NT2/D1 (cell line): ENCODE measurements around the gene EEF1A2.
A peak's percentile ranks its signal among the peaks of the same experiment; 100 is the strongest.

ENCODE experiments used
- DNase-seq: peaks from one replicate; pipeline ENCODE4 v3.0.0-alpha.2; 2011; ENCODE audit warnings: low read depth, low spot score
- H3K27me3 ChIP-seq: 2 replicates; pipeline ENCODE4 v1.6.0; 2011; ENCODE audit warnings: mild to moderate bottlenecking; ENCODE audit not compliant: insufficient read length, insufficient read depth
- H3K36me3 ChIP-seq: 2 replicates; pipeline ENCODE4 v1.6.1; 2011; ENCODE audit warnings: mild to moderate bottlenecking, low read length, mixed read lengths; ENCODE audit not compliant: insufficient read depth, insufficient read length
- H3K4me1 ChIP-seq: 2 replicates; pipeline ENCODE4 v1.5.1; 2011; ENCODE audit not compliant: insufficient read depth, insufficient read length
- H3K4me3 ChIP-seq: 2 replicates; pipeline ENCODE4 v1.5.1; 2011; ENCODE audit warnings: low read depth; ENCODE audit not compliant: insufficient read length
- H3K9ac ChIP-seq: 2 replicates; pipeline ENCODE4 v1.6.0; 2011; ENCODE audit warnings: low read depth; ENCODE audit not compliant: insufficient read length
- H3K9me3 ChIP-seq: 2 replicates; pipeline ENCODE4 v1.5.1; 2011; ENCODE audit warnings: mild to moderate bottlenecking, low read length; ENCODE audit not compliant: insufficient read depth
- SUZ12 ChIP-seq: IDR thresholded peaks from 2 replicates; pipeline ENCODE4 v1.6.1; 2011; ENCODE audit not compliant: insufficient read length, insufficient read depth; ENCODE audit errors: extremely low read depth
- YY1 ChIP-seq: IDR thresholded peaks from 2 replicates; pipeline ENCODE4 v1.6.1; 2011; ENCODE audit not compliant: insufficient read length, insufficient read depth
- ZNF274 ChIP-seq: IDR thresholded peaks from 2 replicates; pipeline ENCODE4 v1.6.1; 2011; ENCODE audit warnings: mild to moderate bottlenecking, low read depth, low read length

EEF1A2 gene

GRCh38 chr20:63487781-63488241, 11.1 kb downstream of the EEF1A2 start:
- no peaks in the 10 kb centered on the region for H3K27me3 ChIP-seq

GRCh38 chr20:63487116-63487764, 11.6 kb downstream of the EEF1A2 start:
- no peak for DNase-seq
- TF ChIP-seq ZNF274 (no peak), YY1 (no peak), SUZ12 (no peak)
- peaks cover 18% of the 10 kb centered on the region for H3K4me1 ChIP-seq
- no peak overlapping the region for H3K9ac ChIP-seq
- no peaks in the 10 kb centered on the region for H3K27me3 ChIP-seq
- H3K36me3 ChIP-seq: peaks cover 41% of the 10 kb centered on the region
- no peak overlapping the region for H3K4me3 ChIP-seq
- H3K9me3 ChIP-seq: no peaks in the 10 kb centered on the region

More at GRCh38 chr20:63487781-63488241, 11.1 kb downstream of the EEF1A2 start:
- no peak for DNase-seq
- Histone ChIP-seq H3K36me3 (peaks cover 46% of the 10 kb centered on the region), H3K9me3 (no peaks in the 10 kb centered on the region), H3K4me1 (peaks cover 12% of the 10 kb centered on the region), H3K4me3 (no peak overlapping the region), H3K9ac (no peak overlapping the region)
- TF ChIP-seq YY1: no peak
- no peak for TF ChIP-seq SUZ12
- TF ChIP-seq ZNF274: no peak

DNA sequence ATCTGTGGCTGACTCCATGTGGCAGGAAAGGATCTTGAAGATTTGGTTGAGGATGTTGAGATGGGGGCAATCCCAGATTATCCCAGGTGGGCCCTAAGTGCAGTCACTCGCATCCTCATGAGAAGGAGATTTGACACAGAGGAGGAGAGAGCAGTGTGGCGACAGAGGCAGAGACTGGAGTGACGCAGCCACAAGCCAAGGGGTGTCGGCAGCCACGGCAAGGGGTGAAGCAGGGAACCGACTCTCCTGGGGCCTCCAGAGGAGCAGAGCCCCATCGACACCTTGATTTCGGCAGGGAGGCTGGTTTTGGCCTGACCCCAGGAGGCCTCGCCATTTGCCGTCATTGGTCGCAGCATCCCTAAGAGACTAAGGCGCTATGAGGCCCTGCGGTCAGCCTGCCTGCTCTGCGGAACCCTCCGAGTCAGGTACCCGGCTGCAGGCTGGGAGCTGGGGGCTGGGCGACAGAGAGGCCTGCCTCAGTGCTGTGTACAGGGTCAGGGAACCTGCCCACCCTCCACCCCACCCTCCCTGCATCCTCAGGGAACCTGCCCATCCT, 12.5 kb downstream of the EEF1A2 start:
- Histone ChIP-seq H3K27me3 (no peaks in the 10 kb centered on the region), H3K36me3 (peaks cover 32% of the 10 kb centered on the region), H3K9ac (no peak overlapping the region), H3K9me3 (no peaks in the 10 kb centered on the region), H3K4me3 (no peak overlapping the region), H3K4me1 (peaks cover 26% of the 10 kb centered on the region)
- DNase-seq: no peak
- TF ChIP-seq SUZ12 (no peak), ZNF274 (no peak), YY1 (no peak)

DNA sequence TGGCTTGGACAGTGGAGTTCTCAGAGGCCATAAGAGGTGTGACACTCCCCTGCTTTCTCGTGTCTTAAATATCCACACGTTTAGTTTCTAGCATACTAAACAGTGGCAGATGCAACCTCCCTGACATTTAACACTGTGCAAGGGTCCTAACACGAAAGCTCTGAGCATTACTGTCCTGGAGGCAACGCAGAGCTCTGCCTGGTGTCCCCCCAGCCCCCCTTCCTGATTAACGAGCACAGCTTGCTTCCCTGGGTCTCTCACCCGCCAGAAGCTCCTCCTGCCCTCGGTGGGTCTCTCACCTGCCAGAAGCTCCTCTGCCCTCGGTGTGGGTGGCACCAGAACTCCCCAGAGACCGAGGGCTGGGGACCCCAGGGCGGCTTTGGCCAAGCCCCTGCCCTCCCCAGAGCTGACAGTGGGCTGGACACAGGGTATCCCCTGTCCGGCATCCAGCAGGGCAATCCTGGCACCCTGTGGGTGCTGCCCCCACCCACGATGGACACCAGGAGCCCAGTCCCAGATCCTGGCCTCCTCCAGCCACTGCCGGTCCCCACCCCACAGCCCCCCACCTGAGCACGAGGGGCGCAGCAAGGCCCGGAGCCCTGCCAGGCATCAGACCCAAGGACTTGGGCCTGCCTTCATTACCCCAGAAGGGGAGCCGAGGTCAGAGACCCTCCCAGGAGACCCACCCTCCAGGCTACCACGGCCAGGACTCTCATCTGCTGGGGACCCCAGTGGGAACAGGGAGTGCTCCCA, 14.1 kb downstream of the EEF1A2 start:
- Histone ChIP-seq H3K9ac (peak overlapping the region; percentile 70), H3K36me3 (peaks cover 20% of the 10 kb centered on the region), H3K4me3 (no peak overlapping the region), H3K4me1 (peaks cover 31% of the 10 kb centered on the region), H3K9me3 (no peaks in the 10 kb centered on the region), H3K27me3 (no peaks in the 10 kb centered on the region)
- DNase-seq: no peak
- TF ChIP-seq ZNF274 (no peak), SUZ12 (no peak), YY1 (no peak)

DNA sequence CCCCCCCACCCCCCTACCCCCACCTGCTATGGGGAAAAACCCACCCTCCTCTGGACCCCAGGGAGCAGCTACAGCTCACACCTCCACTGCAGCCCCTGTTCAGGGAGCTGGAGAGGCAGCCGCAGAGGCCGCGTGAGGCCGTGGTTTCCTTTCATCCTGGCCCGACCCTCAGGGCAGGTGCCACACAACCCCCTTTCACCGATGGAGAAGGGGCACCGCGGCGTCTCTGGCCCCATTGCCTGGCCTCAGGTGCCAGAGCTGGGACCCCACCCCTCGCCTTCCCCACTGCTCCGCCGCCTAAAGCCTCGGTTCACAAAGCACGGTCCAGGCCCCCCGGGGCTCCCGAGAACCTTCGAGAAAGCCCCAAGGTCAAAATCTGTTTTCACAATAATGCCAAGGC, 14.6 kb downstream of the EEF1A2 start:
- Histone ChIP-seq H3K9ac (peak overlapping the region; percentile 57), H3K27me3 (no peaks in the 10 kb centered on the region), H3K4me3 (no peak overlapping the region), H3K9me3 (no peaks in the 10 kb centered on the region), H3K36me3 (peaks cover 16% of the 10 kb centered on the region), H3K4me1 (peaks cover 31% of the 10 kb centered on the region)
- no peak for DNase-seq
- TF ChIP-seq YY1 (no peak), SUZ12 (no peak), ZNF274 (no peak)

DNA sequence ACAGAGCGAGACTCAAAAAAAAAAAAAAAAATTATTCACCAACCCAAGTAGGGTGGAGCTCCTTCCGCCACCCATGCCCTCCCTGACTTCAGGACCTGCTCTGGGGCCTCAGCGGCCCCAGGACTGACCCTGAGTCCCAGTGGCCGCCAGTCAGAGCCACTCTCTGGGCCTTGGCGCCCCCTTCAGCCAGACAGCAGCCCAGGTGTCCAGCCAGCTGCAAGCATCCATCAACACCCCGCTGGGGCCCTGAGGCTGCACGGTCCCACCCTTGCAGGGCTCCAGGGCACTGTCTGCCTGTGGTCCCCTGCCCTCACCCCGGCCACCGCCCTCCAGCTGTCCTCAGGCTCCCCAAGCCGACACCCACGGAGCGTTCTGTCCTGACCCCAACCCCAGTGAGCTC, 15.0 kb downstream of the EEF1A2 start:
- no peak for TF ChIP-seq SUZ12
- TF ChIP-seq YY1: no peak
- no peak for TF ChIP-seq ZNF274
- DNase-seq: no peak
- Histone ChIP-seq H3K36me3 (peaks cover 12% of the 10 kb centered on the region), H3K9me3 (no peaks in the 10 kb centered on the region), H3K4me3 (no peak overlapping the region), H3K4me1 (peaks cover 31% of the 10 kb centered on the region), H3K9ac (no peak overlapping the region), H3K27me3 (no peaks in the 10 kb centered on the region)

GRCh38 chr20:63482021-63482587, 16.8 kb downstream of the EEF1A2 start:
- Histone ChIP-seq H3K36me3 (no peaks in the 10 kb centered on the region), H3K4me1 (peaks cover 37% of the 10 kb centered on the region), H3K9me3 (no peaks in the 10 kb centered on the region), H3K27me3 (no peaks in the 10 kb centered on the region), H3K4me3 (no peak overlapping the region), H3K9ac (peak overlapping the region; percentile 57)
- TF ChIP-seq SUZ12 (no peak), YY1 (no peak), ZNF274 (no peak)
- no peak for DNase-seq
